EL (cell line): ENCODE measurements around the gene ALDH3A2.
A peak's percentile ranks its signal among the peaks of the same experiment; 100 is the strongest.

Experiments
- DNase-seq: peaks from one replicate; pipeline ENCODE4 v3.0.0-alpha.2; 2016

Gene ALDH3A2

GRCh38 chr17:19717031-19717360 is 68.4 kb downstream of the ALDH3A2 start:
- DNase-seq: no peak

- DNase-seq: no peak
Observed at GRCh38 chr17:19717411-19717908, 68.9 kb downstream of the ALDH3A2 start.

- no peak for DNase-seq
Observed at GRCh38 chr17:19718041-19718612, 69.6 kb downstream of the ALDH3A2 start.

- DNase-seq: no peak
Observed at GRCh38 chr17:19718613-19719354, 70.2 kb downstream of the ALDH3A2 start.

- no peak for DNase-seq
Observed at GRCh38 chr17:19719355-19720209, 71.0 kb downstream of the ALDH3A2 start.

- DNase-seq: no peak
Observed at GRCh38 chr17:19720210-19720475, 71.6 kb downstream of the ALDH3A2 start.

- DNase-seq: peak; percentile 6
Observed at GRCh38 chr17:19720631-19721426, 72.3 kb downstream of the ALDH3A2 start.

- no peak for DNase-seq
Observed at GRCh38 chr17:19723964-19724363, 75.4 kb downstream of the ALDH3A2 start.

- DNase-seq: peak; percentile 38
Observed at GRCh38 chr17:19724501-19725420, 76.2 kb downstream of the ALDH3A2 start.

- DNase-seq: no peak
Observed at GRCh38 chr17:19725486-19725885, 76.9 kb downstream of the ALDH3A2 start.

- no peak for DNase-seq
Observed at GRCh38 chr17:19726631-19727376, 78.3 kb downstream of the ALDH3A2 start.
